H9 (cell line): ENCODE results near the gene AMN. TPM values are rescaled to one million over a fixed set of nuclear protein-coding genes. Genes with fewer than 3 reads are reported as not detected.

Experiments
- DNase-seq: peaks from one replicate; pipeline ENCODE4 v3.0.0-alpha.2; 2017
- H2AFZ ChIP-seq: one replicate; pipeline ENCODE4 v1.6.1; 2013; ENCODE audit warnings: mild to moderate bottlenecking, low read length, control low read depth, moderate library complexity
- H2AK5ac ChIP-seq: 2 replicates; pipeline ENCODE4 v1.6.1; 2013; ENCODE audit warnings: low read length, control low read depth, mixed read lengths; ENCODE audit not compliant: insufficient read length
- H2BK120ac ChIP-seq: one replicate; pipeline ENCODE4 v1.6.1; 2013; ENCODE audit warnings: low read depth, mild to moderate bottlenecking, low read length, control low read depth, inconsistent platforms; ENCODE audit not compliant: poor library complexity, severe bottlenecking
- H2BK12ac ChIP-seq: 2 replicates; pipeline ENCODE4 v1.6.1; 2013; ENCODE audit warnings: low read length, control low read depth, mixed read lengths, low read depth; ENCODE audit not compliant: insufficient read length
- H2BK15ac ChIP-seq: 2 replicates; pipeline ENCODE4 v1.6.1; 2013; ENCODE audit warnings: low read depth, low read length, control low read depth
- H2BK20ac ChIP-seq: one replicate; pipeline ENCODE4 v1.6.1; 2013; ENCODE audit warnings: low read depth, mild to moderate bottlenecking, low read length, control low read depth, inconsistent platforms; ENCODE audit not compliant: poor library complexity, severe bottlenecking
- H2BK5ac ChIP-seq: 2 replicates; pipeline ENCODE4 v1.6.1; 2013; ENCODE audit warnings: low read length, control low read depth, mixed read lengths; ENCODE audit not compliant: insufficient read length
- H3K14ac ChIP-seq: 2 replicates; pipeline ENCODE4 v1.6.1; 2013; ENCODE audit warnings: low read length, control low read depth; ENCODE audit not compliant: insufficient read depth
- H3K18ac ChIP-seq: 2 replicates; pipeline ENCODE4 v1.6.1; 2013; ENCODE audit warnings: low read depth, mild to moderate bottlenecking, mixed read lengths, low read length, control low read depth; ENCODE audit not compliant: insufficient read length
- H3K23ac ChIP-seq: 2 replicates; pipeline ENCODE4 v1.6.1; 2013; ENCODE audit warnings: low read length, control low read depth, mixed read lengths, low read depth; ENCODE audit not compliant: insufficient read length
- H3K23me2 ChIP-seq: 2 replicates; pipeline ENCODE4 v1.6.1; 2013; ENCODE audit warnings: low read depth, mild to moderate bottlenecking, mixed read lengths, low read length, control low read depth; ENCODE audit not compliant: insufficient read length, poor library complexity, severe bottlenecking
- H3K27ac ChIP-seq: 2 replicates; pipeline ENCODE4 v1.5.1; 2013; ENCODE audit warnings: low read length, control low read depth, mixed read lengths, low read depth; ENCODE audit not compliant: insufficient read length
- H3K27me3 ChIP-seq: 2 replicates; pipeline ENCODE4 v1.6.1; 2013; ENCODE audit warnings: low read length, control low read depth, inconsistent platforms; ENCODE audit not compliant: insufficient read depth
- H3K4ac ChIP-seq: 2 replicates; pipeline ENCODE4 v1.6.1; 2013; ENCODE audit warnings: low read depth, mild to moderate bottlenecking, control low read depth, inconsistent platforms, low read length, moderate library complexity
- H3K4me1 ChIP-seq: 2 replicates; pipeline ENCODE4 v1.6.1; 2013; ENCODE audit warnings: low read length, control low read depth, inconsistent platforms; ENCODE audit not compliant: insufficient read depth
- H3K4me2 ChIP-seq: 2 replicates; pipeline ENCODE4 v1.6.1; 2013; ENCODE audit warnings: low read length, control low read depth, mixed read lengths; ENCODE audit not compliant: insufficient read length, insufficient read depth
- H3K56ac ChIP-seq: 2 replicates; pipeline ENCODE4 v1.6.1; 2013; ENCODE audit warnings: low read depth, mild to moderate bottlenecking, mixed read lengths, low read length, control low read depth; ENCODE audit not compliant: insufficient read length
- H3K79me1 ChIP-seq: 2 replicates; pipeline ENCODE4 v1.6.1; 2013; ENCODE audit warnings: low read depth, mild to moderate bottlenecking, moderate library complexity, low read length, control low read depth, inconsistent platforms; ENCODE audit not compliant: insufficient read depth, poor library complexity, severe bottlenecking
- H3K79me2 ChIP-seq: 2 replicates; pipeline ENCODE4 v1.6.1; 2013; ENCODE audit warnings: low read length, control low read depth, inconsistent platforms; ENCODE audit not compliant: insufficient read depth
- H3K9ac ChIP-seq: 2 replicates; pipeline ENCODE4 v1.6.1; 2013; ENCODE audit warnings: low read length, control low read depth, mixed read lengths; ENCODE audit not compliant: insufficient read length; ENCODE audit errors: extremely low read depth
- H3K9me3 ChIP-seq: one replicate; pipeline ENCODE4 v1.6.1; 2013; ENCODE audit warnings: low read depth, low read length, inconsistent platforms; ENCODE audit not compliant: control insufficient read depth
- H3T11ph ChIP-seq: one replicate; pipeline ENCODE4 v1.6.1; 2013; ENCODE audit warnings: mild to moderate bottlenecking, low read length, control low read depth, inconsistent platforms
- H4K20me1 ChIP-seq: one replicate; pipeline ENCODE4 v1.6.1; 2013; ENCODE audit not compliant: control insufficient read depth, insufficient read length, insufficient read depth
- H4K5ac ChIP-seq: 2 replicates; pipeline ENCODE4 v1.6.1; 2013; ENCODE audit warnings: low read depth, mild to moderate bottlenecking, mixed read lengths, low read length, control low read depth; ENCODE audit not compliant: insufficient read length
- H4K8ac ChIP-seq: replicated peaks from 2 replicates; pipeline ENCODE4 v1.6.1; 2013; ENCODE audit warnings: low read length, control low read depth, mixed read lengths, low read depth; ENCODE audit not compliant: insufficient read length
- H4K91ac ChIP-seq: 2 replicates; pipeline ENCODE4 v1.6.1; 2013; ENCODE audit warnings: low read depth, mild to moderate bottlenecking, moderate library complexity, mixed read lengths, low read length, control low read depth; ENCODE audit not compliant: insufficient read length
- H3K27ac Mint-ChIP-seq, 3 experiments: 2 replicates in 2 of 3; 3 replicates in 1 of 3; pipeline ENCODE4 v1.8.0; 2020 to 2021; ENCODE audit warnings: mixed read lengths in 3 of 3, mild to moderate bottlenecking in 1 of 3, moderate library complexity in 1 of 3
- H3K27me3 Mint-ChIP-seq: 2 replicates; pipeline ENCODE4 v1.8.0; 2021; ENCODE audit warnings: low read depth, mild to moderate bottlenecking, moderate library complexity, mixed read lengths
- H3K36me3 Mint-ChIP-seq, 3 experiments: 2 replicates in 2 of 3; 3 replicates in 1 of 3; pipeline ENCODE4 v1.8.0; 2020 to 2021; ENCODE audit warnings: low read depth in 3 of 3, mixed read lengths in 3 of 3; ENCODE audit not compliant: insufficient read depth in 1 of 3
- H3K4me1 Mint-ChIP-seq, 2 experiments: 2 replicates each; pipeline ENCODE4 v1.8.0; 2020; ENCODE audit warnings: mixed read lengths in 2 of 2
- H3K4me3 Mint-ChIP-seq, 2 experiments: 2 replicates in 1 of 2; 3 replicates in 1 of 2; pipeline ENCODE4 v1.8.0; 2020 to 2021; ENCODE audit warnings: mild to moderate bottlenecking in 2 of 2, mixed read lengths in 2 of 2, moderate library complexity in 1 of 2
- H3K9me3 Mint-ChIP-seq, 2 experiments: 2 replicates in 1 of 2; 3 replicates in 1 of 2; pipeline ENCODE4 v1.8.0; 2020; ENCODE audit warnings: mild to moderate bottlenecking in 2 of 2, mixed read lengths in 2 of 2, moderate library complexity in 1 of 2
- CTCF ChIP-seq: fragments of 200-600 bp; sonication (generic); conservative IDR thresholded peaks from 3 replicates; pipeline ENCODE4 v1.8.0; 2021; ENCODE audit warnings: antibody characterized with exemption, mild to moderate bottlenecking
- WGBS: extraction: QIAGEN DNeasy Blood & Tissue Kit; methylation state at CpG from one replicate; pipeline ENCODE4 v1.1.7; 2013; ENCODE audit warnings: missing lambda C conversion rate, low lambda C conversion rate, mixed read lengths; ENCODE audit not compliant: insufficient read length; ENCODE audit errors: extremely low coverage; 5-methylcytosine and 5-hydroxymethylcytosine counted together
- total RNA-seq: library from RNA; stranded (reverse); gene quantifications from 2 replicates; pipeline ENCODE4 v1.2.1, GENCODE V29; 2021

AMN gene
- total RNA-seq, 1 experiment from 2014 or later, result 1.9 TPM

DNA sequence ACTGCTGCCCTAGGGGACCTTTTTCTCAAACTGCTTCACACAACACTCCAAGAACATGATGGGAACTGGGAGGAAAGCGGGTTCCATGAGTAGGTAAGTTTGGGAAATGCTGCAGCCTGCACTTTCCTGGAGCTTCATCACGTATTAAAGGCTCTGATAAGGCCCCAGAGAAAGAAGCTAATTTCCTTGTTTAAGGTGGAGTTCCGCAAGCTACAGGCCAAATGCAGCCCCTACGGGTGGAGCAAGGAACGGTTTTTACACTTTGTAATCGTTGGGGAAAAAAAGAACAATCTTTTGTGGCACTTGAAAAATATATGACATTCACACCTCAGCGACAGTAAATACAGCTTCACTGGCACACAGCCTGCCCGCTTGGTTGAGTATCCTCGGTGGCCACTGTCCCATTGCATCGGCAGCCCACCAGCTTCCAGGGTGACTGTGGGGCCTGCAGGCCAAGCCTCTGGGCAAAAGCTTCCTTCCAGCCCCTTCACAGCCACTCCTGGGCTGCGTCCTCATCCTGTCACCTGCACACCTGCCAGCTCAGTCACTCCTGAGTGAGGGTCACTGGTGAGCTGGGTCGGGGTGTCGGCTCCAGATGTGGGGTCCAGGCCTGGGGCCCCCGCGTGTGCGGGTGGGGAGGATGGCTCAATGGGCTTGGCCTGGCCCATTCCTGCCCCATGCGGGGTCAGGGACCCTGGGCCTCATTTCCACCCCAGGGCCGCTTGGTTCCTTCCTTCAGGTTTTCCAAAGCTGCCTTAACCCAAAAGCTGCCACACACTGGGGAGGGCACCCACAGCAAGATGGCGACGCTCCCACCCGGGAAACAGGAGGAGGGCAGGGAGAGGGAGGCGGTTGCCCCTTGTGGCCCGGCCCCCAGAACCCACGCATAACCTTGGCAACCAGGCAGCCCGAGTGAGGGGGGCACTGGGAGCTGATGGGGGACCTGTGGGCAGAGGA, 2.4 kb downstream of the AMN start:
- Histone ChIP-seq H3K9me3 (no peaks in the 10 kb centered on the region), H3K18ac (no peak overlapping the region), H2BK12ac (no peak overlapping the region), H2BK15ac (no peak overlapping the region), H3K56ac (no peak overlapping the region), H3K27ac (no peak overlapping the region), H2AFZ (no peak overlapping the region), H2BK5ac (no peak overlapping the region), H3K4me1 (no peaks in the 10 kb centered on the region), H2AK5ac (no peak overlapping the region), H3K27me3 (peaks cover 36% of the 10 kb centered on the region), H3K79me1 (no peaks in the 10 kb centered on the region), H4K20me1 (no peaks in the 10 kb centered on the region), H4K8ac (no peak overlapping the region), H2BK20ac (no peak overlapping the region), H3K4ac (no peak overlapping the region), H3K9ac (no peak overlapping the region), H4K5ac (no peak overlapping the region), H3K23ac (no peak overlapping the region), H3K23me2 (peaks cover 23% of the 10 kb centered on the region), H4K91ac (no peak overlapping the region), H3K4me2 (no peak overlapping the region), H3K14ac (no peak overlapping the region), H2BK120ac (no peak overlapping the region), H3K79me2 (no peaks in the 10 kb centered on the region), H3T11ph (no peak overlapping the region)
- WGBS, result no CpG with 5 or more reads among the region's 25 CpGs
- no peaks in the 10 kb centered on the region; a peak in 1 of 5 replicates for H3K9me3 Mint-ChIP-seq
- TF ChIP-seq CTCF, result peak; percentile 40; the same call in 1 of the 3 replicates
- no peaks in the 10 kb centered on the region for H3K36me3 Mint-ChIP-seq
- peaks cover 41% of the 10 kb centered on the region for H3K27me3 Mint-ChIP-seq
- peaks cover 13 to 19% of the 10 kb centered on the region in 2 experiments for H3K4me1 Mint-ChIP-seq
- H3K4me3 Mint-ChIP-seq, result no peak overlapping the region
- H3K27ac Mint-ChIP-seq, result no peak overlapping the region; a peak in 1 of 7 replicates
- DNase-seq, result no peak
